GM12872 (cell line): ENCODE measurements around the gene DPP10.

Experiments
- TF ChIP-seq, protein P1 (sequence below): IDR thresholded peaks from 3 replicates; pipeline ENCODE4 v1.5.1; 2011; ENCODE audit warnings: low read depth, mild to moderate bottlenecking, low read length, moderate library complexity; ENCODE audit not compliant: insufficient read depth

The DPP10 gene

GRCh38 chr2:114784046-114784445 is 341.6 kb downstream of the DPP10 start:
- TF ChIP-seq, protein P1, sequence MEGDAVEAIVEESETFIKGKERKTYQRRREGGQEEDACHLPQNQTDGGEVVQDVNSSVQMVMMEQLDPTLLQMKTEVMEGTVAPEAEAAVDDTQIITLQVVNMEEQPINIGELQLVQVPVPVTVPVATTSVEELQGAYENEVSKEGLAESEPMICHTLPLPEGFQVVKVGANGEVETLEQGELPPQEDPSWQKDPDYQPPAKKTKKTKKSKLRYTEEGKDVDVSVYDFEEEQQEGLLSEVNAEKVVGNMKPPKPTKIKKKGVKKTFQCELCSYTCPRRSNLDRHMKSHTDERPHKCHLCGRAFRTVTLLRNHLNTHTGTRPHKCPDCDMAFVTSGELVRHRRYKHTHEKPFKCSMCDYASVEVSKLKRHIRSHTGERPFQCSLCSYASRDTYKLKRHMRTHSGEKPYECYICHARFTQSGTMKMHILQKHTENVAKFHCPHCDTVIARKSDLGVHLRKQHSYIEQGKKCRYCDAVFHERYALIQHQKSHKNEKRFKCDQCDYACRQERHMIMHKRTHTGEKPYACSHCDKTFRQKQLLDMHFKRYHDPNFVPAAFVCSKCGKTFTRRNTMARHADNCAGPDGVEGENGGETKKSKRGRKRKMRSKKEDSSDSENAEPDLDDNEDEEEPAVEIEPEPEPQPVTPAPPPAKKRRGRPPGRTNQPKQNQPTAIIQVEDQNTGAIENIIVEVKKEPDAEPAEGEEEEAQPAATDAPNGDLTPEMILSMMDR: no peak

DNA sequence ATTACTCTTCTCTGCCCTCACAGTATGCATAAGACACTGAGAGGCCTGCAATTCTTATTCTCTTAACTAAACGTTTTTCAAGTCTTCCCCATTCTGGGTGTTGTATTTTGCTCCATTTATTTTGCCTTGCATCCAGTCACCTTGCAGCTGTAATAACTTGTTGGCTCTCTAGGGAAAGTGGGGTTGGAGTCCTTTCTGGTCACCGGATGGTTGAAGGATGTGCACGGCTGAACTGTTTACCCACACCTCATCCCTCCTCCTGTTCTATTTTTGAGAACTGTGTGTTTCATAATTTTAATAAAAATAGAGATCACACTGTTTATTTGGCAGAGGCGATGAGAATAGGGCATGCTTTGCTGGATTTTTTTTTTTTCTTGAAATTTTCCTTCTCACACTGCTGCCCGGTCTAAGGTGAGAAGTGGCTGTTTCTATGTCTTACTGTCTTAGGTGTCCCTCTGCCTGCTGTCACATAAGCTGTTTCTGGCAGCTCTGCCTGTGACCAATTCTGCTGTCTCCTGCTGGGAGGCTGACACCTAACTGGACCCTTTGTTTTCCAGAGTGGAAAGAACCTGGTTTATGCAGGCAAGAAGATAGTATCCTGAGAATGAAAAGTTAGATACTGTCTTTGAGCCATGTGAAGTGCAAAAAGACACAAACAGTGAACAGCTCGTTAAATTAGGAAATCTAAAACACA is 342.6 kb downstream of the DPP10 start:
- TF ChIP-seq, protein P1: no peak

DNA sequence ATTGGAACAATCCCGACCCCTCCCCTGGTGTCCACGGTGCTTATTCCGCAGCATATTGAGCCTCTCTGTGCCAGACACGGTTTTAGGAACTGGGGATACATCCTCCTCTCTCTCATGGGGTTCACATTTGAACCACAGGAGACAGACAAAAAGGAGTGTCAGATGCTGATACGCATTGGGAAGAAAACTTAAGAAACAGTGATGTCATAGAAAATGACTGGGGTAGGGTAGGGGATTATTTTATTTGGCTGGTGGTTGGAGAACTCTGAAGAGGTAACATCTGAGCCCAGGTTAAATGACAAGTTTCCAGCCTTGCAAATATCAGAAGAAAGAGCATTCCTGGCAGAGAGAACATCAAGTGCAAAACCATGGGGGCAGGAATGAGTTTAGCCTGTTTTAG is 344.5 kb downstream of the DPP10 start:
- TF ChIP-seq, protein P1: no peak

DNA sequence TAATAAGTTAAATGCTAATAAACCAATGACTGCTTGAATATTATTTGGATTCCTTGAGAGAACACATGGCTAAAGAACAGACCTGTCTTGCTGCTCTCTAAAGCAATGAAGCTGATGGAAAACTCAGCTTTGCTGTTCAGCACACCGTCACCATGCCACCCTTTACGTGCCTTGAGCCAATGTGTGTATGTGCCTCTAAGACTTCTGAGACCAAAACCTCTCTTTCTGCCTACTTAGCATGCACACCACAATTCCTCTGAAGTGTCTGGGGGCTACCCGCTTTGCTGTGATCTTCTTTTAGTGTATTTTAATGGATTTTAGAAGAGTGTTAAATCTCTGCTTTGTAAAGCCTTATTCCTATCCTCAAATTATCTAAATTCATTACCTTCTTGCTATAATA is 345.0 kb downstream of the DPP10 start:
- TF ChIP-seq, protein P1: no peak

DNA sequence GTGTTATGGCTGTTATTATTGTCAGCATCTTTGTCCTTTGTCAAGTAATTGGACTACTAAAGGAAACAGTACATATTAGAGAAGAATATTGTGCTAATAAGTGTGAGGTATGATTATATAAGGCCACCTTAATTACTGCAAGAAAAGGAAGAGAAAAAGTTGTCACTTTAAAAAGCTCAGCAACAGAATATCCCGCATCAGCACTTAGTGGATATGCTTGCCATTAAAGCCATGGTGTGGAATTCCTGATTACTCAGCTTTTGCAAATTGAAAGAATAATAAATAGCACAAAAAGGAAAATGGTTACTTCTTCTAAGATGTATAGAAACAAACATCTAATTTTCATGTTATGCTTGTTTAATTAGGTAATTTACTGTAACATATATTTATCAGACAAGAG is 347.5 kb downstream of the DPP10 start:
- TF ChIP-seq, protein P1: no peak

DNA sequence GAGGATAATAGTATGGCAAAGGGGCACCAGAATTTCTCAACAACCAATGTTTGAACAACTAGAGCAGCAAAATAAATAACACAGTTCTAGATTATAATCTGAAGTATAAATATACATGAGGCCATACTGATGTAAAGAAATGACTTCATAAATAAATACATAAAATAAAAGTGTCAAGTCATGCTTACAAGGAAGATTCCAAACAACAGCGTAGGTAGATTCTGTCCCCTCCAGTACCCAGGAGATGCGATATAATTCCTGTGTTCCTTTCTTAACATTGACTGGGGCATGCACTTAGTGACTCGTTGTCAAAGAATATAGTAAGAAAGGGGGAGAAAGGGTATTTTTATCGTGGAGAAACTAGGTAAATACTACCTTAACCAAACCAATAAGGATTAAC is 355.1 kb downstream of the DPP10 start:
- TF ChIP-seq, protein P1: no peak

DNA sequence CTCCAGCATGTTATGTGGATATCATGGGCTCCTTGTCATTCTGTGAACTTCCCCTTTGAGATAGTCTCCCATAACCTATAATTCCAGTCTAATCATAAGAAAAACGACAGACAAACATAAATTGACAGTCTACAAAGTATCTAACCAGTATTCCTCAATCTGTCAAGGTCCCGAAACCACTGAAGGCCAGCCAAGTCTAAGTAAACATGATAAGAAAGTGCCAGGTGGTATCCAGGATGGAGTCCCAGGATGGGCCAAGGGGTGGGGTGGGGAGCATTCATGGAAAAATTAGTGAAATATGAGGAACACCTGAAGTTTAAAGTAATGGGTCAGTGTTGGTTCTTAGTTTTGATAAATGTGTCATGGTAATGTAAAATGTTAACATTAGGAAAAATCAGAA is 355.5 kb downstream of the DPP10 start:
- TF ChIP-seq, protein P1: no peak
